KMS-11 (cell line): ENCODE results near the gene PMIS2.

ENCODE experiments used
- H2AFZ ChIP-seq: fragments of 200-600 bp; sonication (generic); 2 replicates; pipeline ENCODE4 v1.6.1; 2016; ENCODE audit warnings: antibody characterized with exemption, mixed run types, low read depth
- H3K27ac ChIP-seq: fragments of 200-600 bp; sonication (generic); 2 replicates; pipeline ENCODE4 v1.6.1; 2016; ENCODE audit warnings: mild to moderate bottlenecking, mixed run types
- H3K27me3 ChIP-seq: fragments of 200-600 bp; sonication (generic); 2 replicates; pipeline ENCODE4 v1.6.1; 2017; ENCODE audit warnings: mild to moderate bottlenecking, low read depth, mixed run types, moderate library complexity; ENCODE audit not compliant: insufficient read depth
- H3K36me3 ChIP-seq: fragments of 200-600 bp; sonication (generic); 2 replicates; pipeline ENCODE4 v1.6.1; 2017; ENCODE audit warnings: mild to moderate bottlenecking, mixed run types; ENCODE audit not compliant: insufficient read depth
- H3K4me1 ChIP-seq: fragments of 200-600 bp; sonication (generic); 2 replicates; pipeline ENCODE4 v1.6.1; 2016; ENCODE audit warnings: mild to moderate bottlenecking, low read depth, mixed run types; ENCODE audit not compliant: poor library complexity, severe bottlenecking
- H3K4me2 ChIP-seq: fragments of 200-600 bp; sonication (generic); 2 replicates; pipeline ENCODE4 v1.7.0; 2016; ENCODE audit warnings: mild to moderate bottlenecking, mixed run types
- H3K4me3 ChIP-seq: fragments of 200-600 bp; sonication (generic); IDR thresholded peaks from 2 replicates; pipeline ENCODE4 v1.6.1; 2017; ENCODE audit warnings: low read depth, low read length, mixed read lengths; ENCODE audit not compliant: insufficient read depth
- H3K79me2 ChIP-seq: fragments of 200-600 bp; sonication (generic); 2 replicates; pipeline ENCODE4 v1.6.1; 2016; ENCODE audit warnings: low read depth, mixed run types; ENCODE audit not compliant: insufficient read depth
- H3K9ac ChIP-seq: fragments of 200-600 bp; sonication (generic); 2 replicates; pipeline ENCODE4 v1.6.1; 2016; ENCODE audit warnings: mild to moderate bottlenecking, mixed run types
- H4K20me1 ChIP-seq: fragments of 200-600 bp; sonication (generic); 2 replicates; pipeline ENCODE4 v1.6.1; 2016; ENCODE audit warnings: mild to moderate bottlenecking, mixed run types; ENCODE audit not compliant: insufficient read depth
- CTCF ChIP-seq: fragments of 200-600 bp; sonication (generic); conservative IDR thresholded peaks from 2 replicates; pipeline ENCODE4 v1.6.1; 2017; ENCODE audit warnings: low read depth, mild to moderate bottlenecking, antibody characterized with exemption, low read length, moderate library complexity, mixed read lengths

Gene PMIS2

GRCh38 chr19:35636651-35637050 lies 50.7 kb downstream of the PMIS2 start:
- Histone ChIP-seq H4K20me1 (no peaks in the 10 kb centered on the region), H2AFZ (no peak overlapping the region), H3K4me2 (no peak overlapping the region), H3K9ac (no peak overlapping the region), H3K4me1 (no peaks in the 10 kb centered on the region), H3K27ac (no peak overlapping the region), H3K79me2 (no peaks in the 10 kb centered on the region), H3K36me3 (no peaks in the 10 kb centered on the region; the same call in 1 of the 2 replicates), H3K4me3 (no peak overlapping the region), H3K27me3 (no peaks in the 10 kb centered on the region)
- TF ChIP-seq CTCF = no peak
